Measurements from ENCODE around the gene EVX2. TPM values are rescaled to one million over a fixed set of nuclear protein-coding genes. Genes with fewer than 3 reads are reported as not detected.

EVX2 gene
- total and polyA plus RNA-seq, 2 of the 13 experiments (the other 11 are each of a cell fraction or from before 2014, with no cell fraction given) = not detected

DNA sequence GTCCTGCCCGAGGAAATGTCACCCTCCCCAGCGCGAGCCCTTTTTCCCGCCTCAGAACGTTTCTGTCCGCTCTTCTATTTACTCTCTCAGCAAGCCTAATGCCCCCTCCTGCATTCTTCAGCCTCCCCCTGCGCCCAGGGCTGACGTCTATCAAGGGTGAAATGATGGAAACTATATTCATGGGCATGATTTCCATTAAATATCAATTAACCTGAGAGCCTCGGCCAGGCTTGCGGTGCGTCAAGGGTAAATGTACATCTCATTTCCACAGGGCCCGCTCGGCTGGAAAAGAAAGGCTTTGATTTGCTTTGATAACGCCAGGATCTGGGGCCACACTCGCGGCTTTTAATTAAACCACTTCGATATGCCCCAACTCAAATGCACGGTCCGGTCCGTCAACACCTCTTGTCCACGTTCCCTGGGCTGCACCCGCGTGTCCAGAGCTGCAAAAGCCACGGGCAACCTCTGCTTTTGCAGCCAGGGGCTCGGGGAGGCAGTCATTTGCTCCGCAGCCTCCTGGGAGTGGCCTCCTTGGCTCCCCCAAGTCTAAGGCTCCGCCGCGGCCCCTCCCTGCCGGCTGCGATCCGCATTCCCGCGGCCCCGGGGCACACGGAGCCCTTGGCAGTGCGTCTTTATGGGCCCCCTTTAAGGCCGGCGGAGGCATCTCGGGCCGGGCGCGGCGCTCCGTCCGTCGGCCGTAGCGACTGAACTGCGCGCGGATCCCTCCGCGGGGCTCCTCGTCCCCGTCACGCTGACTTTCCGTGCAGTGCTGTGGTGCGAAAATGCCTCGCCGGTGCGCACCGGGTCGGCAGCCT, 45.4 kb upstream of the EVX2 start, which contains the start of gene HOXD8:
Gene HOXD8 (plus strand): TSS at position 724 of the 815 bp plus-strand sequence. CDS start 662 bp downstream, outside the sequence.
- Histone ChIP-seq H4K20me1 (ENCODE audit: insufficient read depth, low read length) (no peaks in the 10 kb centered on the region; the same call in 1 of the 2 replicates), H3K36me3 (replicated peaks in 1 of 2; ENCODE audit: control insufficient read depth in 1 of 2, insufficient read depth in 2 of 2, low read length in 2 of 2) (no peaks in the 10 kb centered on the region), H3K4me1 (ENCODE audit: insufficient read depth, low read length) (no peaks in the 10 kb centered on the region), H2AFZ (ENCODE audit: low read length) (no peak within 1 kb of the TSS), H3K9me3 (ENCODE audit: low read length) (no peaks in the 10 kb centered on the region), H3K27ac (ENCODE audit: extremely low read length, insufficient read depth, low read length) (no peak within 1 kb of the TSS), H3K4me2 (ENCODE audit: low read depth, low read length) (no peak within 1 kb of the TSS), H3K9ac (ENCODE audit: insufficient read depth, low read depth, low read length) (no peak within 1 kb of the TSS), H3K4me3 (replicated peaks in 1 of 3; ENCODE audit: insufficient read depth in 1 of 3, low read depth in 2 of 3, low read length in 3 of 3) (no peak within 1 kb of the TSS), H3K27me3 (ENCODE audit: control insufficient read depth in 1 of 2, insufficient read depth in 2 of 2, low read length in 2 of 2) (peaks cover 13 to 81% of the 10 kb centered on the region in 2 experiments), H3K79me2 (ENCODE audit: insufficient read depth, low read length) (no peaks in the 10 kb centered on the region)
- TF ChIP-seq CEBPZ (IDR thresholded peaks at IDR 0.05; ENCODE audit: low read length) (no peak), NKX3-1 (CRISPR knock-in tag; IDR thresholded peaks at IDR 0.05) (no peak), ZFP82 (CRISPR knock-in tag; IDR thresholded peaks at IDR 0.05; ENCODE audit: borderline replicate concordance) (no peak), IRX3 (CRISPR knock-in tag; IDR thresholded peaks at IDR 0.05; ENCODE audit: borderline replicate concordance, low read depth) (no peak), PHB2 (IDR thresholded peaks at IDR 0.05; ENCODE audit: partially characterized antibody) (no peak), ZEB1 (IDR thresholded peaks at IDR 0.05; ENCODE audit: insufficient replicate concordance, low read depth) (no peak), IRF9 (CRISPR knock-in tag; IDR thresholded peaks at IDR 0.05; ENCODE audit: borderline replicate concordance) (no peak), EZH2 (conservative IDR thresholded peaks at IDR 0.05; ENCODE audit: low read depth, low read length) (no peak), GFI1 (CRISPR knock-in tag; IDR thresholded peaks at IDR 0.05; ENCODE audit: borderline replicate concordance) (no peak), NR0B2 (CRISPR knock-in tag; IDR thresholded peaks at IDR 0.05) (no peak), NFE2L2 (IDR thresholded peaks at IDR 0.05; ENCODE audit: low read length) (no peak)
- no peak for ATAC-seq
- in situ Hi-C loops (cut with HindIII; ENCODE audit: extremely low pct_ligation_motif_present, low pct_unique_long_range_greater_than_20kb) = loop anchor here (5.0 kb wide), 4 partner anchors 423 to 1018 kb away; no protein-coding TSS in a partner anchor
- no peak for DNase-seq (ENCODE audit: low spot score)
- no peak for FAIRE-seq
- intact Hi-C loops (cut with micrococcal nuclease; ENCODE audit: unreplicated experiment) = no loop called here
- WGBS (ENCODE audit: low lambda C conversion rate) = 71% methylated on average over 62 of the region's 64 CpGs
- ChIA-PET CTCF (ENCODE audit: low intra/inter-chr PET ratio, low total read pairs) (interaction anchor here (3.0 kb wide), 1 partner anchor 523 kb away, joined by 44 read pairs; no protein-coding TSS in a partner anchor), POLR2A (no interaction called here)
- no TSS peak for BruUV-seq (replicated peaks)

Data from HepG2 (cell line).